GM19099 (cell line): ENCODE data around the gene AKAP13.
A peak's percentile ranks its signal among the peaks of the same experiment; 100 is the strongest.

Experiments
- POLR2A ChIP-seq: IDR thresholded peaks from 3 replicates; pipeline ENCODE4 v1.6.1; 2011; ENCODE audit warnings: low read depth; ENCODE audit not compliant: insufficient read length; ENCODE audit errors: extremely low read depth

The AKAP13 gene

DNA sequence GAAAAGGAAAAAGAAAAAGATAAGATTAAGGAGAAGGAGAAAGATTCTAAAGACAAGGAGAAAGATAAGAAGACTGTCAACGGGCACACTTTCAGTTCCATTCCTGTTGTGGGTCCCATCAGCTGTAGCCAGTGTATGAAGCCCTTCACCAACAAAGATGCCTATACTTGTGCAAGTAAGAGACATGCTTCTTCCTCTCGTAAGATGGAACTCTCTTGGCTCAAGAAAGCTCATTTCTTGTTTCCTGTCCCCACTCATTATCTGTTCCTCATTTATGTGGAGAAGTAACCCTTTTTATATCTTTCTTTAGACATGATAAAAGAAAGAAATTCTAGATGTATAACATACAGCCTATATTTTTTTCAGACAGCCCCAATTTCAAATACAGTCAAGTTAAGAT is 312.9 kb downstream of the AKAP13 start:
- no peak for TF ChIP-seq POLR2A

DNA sequence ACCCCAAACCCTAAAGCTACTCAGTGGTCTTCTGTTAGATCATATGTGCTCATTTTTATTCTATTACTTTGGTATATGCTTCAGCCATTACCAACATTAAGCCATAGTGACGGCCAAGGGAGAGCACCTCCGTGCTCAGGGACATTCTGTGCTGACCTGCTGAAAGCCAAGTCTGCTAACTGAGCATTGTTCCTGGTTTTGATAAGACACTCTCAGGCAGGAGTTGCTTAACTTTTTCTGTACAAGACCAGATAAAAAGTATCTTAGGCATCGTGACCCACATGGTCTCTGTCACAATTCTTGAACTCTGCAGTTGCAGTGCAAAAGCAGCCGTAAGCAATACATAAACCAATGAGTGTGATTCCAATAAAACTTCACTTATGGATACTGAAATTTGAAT is 313.7 kb downstream of the AKAP13 start:
- no peak for TF ChIP-seq POLR2A

DNA sequence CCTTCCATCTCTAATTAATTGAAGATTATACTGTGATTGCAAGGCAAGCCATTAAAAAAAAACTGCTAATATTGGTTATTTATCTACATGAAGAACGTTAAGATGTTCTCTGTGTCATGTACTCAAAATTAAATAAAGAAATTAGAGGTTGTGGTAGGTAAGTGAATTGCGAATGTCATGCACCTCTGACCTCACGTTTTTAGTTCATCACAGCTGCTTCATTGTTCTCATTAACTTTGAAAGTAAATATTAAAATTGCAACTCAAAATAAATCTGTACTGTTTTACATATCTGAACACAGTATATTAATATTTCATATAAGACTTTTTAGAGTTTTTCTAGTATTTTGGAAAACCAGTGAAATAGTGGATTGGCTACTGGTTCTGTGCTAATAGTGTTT is 320.4 kb downstream of the AKAP13 start:
- TF ChIP-seq POLR2A = no peak

DNA sequence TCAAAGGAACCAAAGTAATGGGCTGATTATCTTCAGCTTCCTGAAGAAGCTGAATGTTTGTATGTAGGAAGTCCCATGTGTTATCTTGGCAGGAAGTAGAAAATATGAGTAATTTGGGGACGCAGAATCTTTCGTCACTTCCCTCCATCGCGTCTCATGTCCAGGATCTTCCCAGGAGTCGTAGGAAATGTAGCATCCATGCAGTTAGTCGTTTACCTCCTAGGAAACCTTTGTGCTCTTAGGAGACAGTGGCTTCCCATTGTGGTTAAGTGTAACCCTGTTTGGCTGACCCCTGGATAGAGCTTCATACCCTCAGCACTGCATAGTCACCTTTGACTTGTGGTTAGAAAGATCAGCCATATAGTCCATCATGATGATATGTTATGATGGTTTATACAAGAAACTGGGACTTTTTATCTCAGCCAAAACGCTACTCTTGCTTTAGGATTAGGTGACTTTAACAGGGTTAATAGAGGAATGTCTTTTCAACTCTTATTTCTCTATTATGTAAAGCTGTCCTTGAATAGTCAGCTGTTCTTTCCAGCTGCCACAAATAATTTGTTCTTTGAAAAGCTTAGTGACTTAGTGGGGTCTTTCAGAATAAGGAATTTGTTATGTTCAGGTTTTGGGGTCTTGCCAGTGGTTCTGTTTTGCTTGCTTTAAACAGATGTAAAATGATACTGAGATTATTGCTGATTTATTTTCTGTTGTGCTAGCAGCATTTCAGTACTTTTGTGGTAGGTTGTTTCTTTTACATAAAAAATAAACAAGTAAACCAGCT is 322.1 kb downstream of the AKAP13 start:
- TF ChIP-seq POLR2A = peak; percentile 48

DNA sequence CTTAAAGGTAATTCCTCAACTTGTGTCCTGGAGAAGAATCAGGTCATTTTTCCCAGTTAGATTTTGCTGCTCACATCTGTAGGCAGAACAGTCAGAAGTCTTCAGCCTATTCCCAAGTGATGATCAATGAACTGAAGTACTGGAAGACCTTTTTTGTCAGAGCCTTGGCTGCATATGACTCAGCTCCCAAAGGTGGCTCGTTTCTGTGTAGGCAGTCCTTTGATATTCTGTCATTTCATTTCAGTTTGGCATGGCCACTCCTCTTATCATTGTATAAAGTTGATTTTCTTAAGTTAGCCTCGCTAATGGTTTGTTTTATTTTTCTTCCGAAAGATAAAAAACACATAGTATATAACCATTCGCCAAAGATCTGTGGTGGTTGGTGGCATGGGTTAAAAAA is 323.7 kb downstream of the AKAP13 start:
- TF ChIP-seq POLR2A = peak; percentile 33

DNA sequence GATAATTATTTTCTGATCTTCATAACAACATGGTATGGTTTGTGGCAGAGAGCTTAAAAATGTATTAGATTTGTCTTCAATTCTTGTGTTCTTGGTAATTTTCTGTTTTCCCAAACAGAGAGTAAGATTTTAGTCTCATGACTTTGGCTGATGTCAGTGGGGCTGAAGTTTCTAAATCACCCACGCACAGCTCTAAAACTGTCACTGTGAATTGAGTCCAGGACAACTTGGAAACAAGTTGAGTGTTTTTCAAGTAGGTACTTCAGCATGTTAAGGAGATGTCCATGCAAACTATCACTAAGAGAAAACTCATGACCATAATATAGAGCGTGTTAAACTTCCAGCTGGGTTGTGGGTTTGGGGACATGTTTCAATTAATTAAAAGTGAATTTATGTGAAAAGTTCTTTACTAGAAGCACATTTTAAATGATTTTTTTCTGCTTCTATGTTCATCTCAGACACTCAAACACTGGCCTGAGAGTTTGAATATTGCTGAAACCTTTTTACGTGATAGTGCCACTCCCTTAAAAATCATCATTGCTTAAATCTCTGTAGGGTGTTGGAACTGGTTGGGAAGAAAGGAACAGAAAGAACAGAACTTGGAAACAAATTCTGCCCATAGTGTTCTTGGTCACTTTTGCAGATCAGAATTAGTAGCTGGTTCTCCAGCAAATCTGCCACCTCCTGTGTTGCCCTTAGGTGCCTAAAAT is 324.5 kb downstream of the AKAP13 start:
- TF ChIP-seq POLR2A = peak; percentile 33

DNA sequence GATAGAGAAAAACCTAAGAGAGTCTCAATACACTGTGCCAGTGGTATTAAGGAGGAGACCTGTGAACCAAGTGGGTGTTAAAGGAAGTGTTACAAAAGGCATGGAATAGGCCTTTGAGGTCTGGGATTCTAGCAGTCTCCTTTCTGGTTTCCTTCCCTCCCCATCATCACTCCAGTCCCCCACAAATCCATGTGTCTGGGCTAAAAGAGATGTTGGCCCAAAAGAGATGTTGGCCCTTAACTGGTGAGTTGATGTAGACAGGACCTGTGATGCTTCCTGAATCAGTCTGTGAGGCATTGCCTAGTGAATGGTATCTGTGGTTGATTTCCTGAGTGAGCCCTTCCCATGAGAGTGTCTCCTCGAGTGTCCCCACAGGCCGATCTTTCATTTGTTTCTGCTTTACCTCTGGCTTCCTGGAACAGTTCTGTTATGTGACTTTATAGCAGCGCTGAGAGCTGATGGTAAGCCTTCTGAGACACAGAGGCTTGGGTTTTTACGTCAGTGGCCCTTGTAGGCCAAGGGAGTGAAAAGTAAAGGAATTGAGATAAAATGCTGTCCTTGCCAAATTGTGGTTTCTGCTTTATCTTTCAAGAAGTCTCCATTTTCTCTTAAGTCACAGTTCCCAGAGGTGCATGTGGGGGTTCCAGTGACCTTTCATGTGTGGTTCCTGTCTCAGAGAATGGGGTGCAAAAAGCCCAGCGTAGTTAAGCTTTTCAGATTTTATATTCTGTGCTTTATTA is 326.5 kb downstream of the AKAP13 start:
- TF ChIP-seq POLR2A = peak; percentile 50

DNA sequence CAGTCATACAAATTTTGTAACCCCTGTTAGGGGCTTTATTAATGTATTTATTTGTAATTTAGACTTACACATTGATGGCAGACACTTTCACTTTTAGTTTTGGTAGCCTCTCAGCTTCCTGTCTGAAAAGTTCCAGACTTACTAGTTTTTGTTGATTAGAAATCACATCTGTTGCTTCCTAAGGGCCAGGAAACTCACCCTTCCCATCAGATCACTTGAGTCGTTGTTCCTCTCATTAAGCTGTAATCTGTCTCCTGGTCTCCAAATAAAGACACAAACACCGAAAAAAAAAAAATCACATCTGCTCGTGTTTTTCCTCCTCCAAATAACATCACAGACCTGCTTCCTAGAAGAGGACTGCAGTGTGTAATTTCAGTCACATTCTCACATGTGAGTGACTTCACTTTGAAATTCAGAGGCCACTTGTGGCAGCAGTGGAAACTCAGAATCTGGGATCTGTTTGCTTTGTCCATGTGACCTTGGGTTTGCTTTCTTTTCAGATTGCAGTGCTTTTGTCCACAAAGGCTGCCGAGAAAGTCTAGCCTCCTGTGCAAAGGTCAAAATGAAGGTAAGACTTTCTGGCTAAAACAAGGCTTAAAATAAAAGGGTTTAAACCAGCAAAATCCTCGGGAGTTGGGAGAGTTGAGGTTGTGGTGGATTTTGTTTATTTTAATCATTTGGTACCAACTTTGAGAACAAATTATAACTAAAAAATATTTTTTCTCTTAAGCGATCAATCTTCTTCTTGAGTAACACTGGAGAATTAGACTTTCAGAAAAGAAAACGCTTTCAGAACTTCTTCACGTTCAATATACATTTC is 327.3 kb downstream of the AKAP13 start:
- no peak for TF ChIP-seq POLR2A

DNA sequence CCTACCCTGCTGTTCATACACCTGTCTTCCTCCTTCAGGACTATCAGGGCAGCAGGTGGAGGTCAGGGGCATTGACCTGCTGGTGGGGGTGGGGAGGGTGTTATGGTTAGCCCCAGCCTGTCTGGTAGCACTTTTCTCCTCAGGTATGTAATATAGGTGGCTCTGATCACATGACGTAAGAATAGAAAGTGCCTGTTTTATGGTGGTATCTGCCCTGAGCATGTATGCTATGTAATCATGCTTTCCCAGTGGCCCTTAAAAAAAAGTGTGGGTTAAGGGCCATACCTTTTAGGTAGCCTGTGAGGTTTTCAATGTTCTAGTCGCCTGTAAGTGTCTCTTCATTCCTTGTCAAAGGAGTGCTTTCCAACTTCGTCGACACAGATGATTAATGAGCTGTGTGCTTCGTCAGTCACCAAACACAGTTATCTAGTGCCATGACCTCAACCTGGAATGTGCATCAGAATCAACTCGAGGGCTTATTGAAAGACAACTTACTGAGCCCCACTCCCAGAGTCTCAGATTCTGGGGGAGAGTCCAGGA is 328.1 kb downstream of the AKAP13 start:
- no peak for TF ChIP-seq POLR2A

DNA sequence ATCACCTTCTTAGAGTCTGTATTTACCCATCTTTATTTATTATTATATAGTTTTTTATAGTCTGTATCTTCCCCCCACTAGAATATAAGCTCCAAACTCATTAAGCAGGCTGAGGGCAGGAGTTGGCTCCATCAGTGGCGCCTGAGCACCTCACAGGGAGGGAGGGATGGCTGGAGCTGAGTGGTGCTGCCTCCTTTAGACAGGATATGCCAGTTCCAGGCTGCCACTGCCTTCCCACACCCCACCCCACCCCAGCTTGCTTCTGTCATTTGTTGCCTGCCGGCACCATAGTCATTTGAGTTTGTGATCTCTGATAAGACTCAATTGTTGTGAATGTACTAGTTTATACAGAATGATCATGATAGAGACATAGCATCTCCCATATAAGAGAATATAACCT is 328.8 kb downstream of the AKAP13 start:
- TF ChIP-seq POLR2A = no peak

DNA sequence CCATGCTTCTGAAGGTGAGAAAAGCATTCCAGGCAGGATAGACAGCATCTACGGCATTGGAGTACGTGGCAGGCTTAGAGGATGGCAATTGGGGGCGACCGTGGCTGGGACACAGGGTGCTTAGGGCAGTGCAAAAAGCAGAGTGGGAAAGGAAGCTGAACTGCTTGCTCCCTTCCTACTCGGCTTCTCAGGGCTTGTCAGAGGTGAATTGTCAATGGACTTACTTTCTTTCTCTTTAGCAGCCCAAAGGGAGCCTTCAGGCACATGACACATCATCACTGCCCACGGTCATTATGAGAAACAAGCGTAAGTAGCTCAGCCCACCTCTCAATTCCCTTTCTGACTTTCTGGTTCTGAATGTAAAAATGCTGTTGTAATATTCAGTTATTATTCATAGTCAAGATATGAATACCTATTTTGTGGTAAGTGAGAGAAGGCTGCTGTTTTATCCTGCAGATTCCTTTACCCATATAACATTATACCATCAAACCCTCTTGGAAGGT is 330.0 kb downstream of the AKAP13 start:
- peak; percentile 26 for TF ChIP-seq POLR2A

DNA sequence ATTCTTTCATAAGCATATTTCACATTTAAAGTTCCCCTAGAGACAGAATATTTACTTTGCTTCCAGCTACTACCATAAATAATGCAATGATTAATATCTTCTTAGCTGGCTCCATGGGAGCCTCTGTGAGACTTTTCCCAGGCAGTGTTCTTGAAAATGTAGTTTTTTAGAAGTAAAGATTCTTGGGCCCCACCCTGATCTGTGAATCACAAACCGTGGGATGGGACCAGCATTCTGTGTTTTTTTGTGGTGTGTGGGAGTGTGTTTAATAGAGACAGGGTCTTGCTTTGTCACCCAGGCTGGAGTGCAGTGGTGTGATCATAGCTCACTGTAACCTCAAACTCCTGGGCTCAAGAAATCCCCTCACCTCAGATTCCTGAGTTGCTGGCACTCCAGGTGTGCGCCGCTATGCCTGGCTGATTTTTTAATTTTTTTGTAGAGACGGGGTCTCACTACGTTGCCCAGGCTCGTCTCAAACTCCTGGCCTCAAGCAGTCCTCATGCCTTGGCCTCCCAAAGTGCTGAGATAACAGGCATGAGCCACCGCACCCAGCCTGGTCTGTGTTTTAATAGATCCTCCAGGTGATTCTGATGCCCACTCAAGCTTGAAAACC is 331.3 kb downstream of the AKAP13 start:
- TF ChIP-seq POLR2A = no peak

DNA sequence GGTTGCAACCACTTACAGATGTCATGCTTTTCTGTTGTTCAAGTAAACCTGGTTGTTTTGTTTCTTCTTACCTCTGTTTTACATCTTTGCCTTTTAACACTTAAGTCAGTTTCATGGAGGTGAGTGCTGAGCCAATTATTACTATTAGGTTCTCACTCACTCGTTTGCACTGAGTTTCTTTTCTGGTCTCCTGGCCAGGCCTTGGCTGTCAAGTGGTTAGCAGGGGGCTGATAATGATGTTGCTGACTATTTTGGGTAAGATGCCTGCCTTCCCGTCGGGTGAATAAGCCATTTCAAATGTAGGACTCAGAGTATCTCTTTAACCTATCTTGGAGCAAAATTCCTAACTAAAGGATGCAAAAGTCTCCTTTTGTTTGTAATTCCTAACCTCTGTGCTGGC is 335.9 kb downstream of the AKAP13 start:
- TF ChIP-seq POLR2A = no peak

DNA sequence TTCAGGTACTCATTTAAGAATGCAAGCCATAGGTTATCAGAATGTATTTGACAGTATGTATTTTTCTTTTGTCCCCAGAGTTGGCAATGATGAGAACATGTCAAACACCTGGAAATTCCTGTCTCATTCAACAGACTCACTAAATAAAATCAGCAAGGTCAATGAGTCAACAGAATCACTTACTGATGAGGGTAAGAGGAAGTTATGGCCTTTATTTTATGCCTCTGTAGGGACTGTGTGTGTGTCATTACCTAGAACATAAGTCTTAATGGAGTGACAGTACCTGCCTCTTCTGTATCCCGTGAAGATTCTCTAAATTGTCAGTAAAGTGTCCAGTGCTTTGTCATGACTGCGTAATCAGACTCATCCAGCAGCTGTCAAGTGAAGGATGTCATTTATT is 336.8 kb downstream of the AKAP13 start:
- TF ChIP-seq POLR2A = no peak
